A549 (cell line): Measurements from ENCODE around the gene HRH1.

ENCODE experiments used
- JUNB ChIP-seq: fragments of >200 bp; sonication (Bioruptor Twin); formaldehyde crosslinking; IDR thresholded peaks from 2 replicates; pipeline ENCODE4 v1.6.1; 2016
- NPAS2 ChIP-seq: fragments of 250-450 bp; sonication (Bioruptor Pico); IDR thresholded peaks from 2 replicates; pipeline ENCODE4 v1.8.0; 2022; ENCODE audit warnings: mild to moderate bottlenecking, moderate library complexity, borderline replicate concordance
- RFX5 ChIP-seq: fragments of 450-650 bp; IDR thresholded peaks from 2 replicates; pipeline ENCODE4 v1.7.1; 2014; ENCODE audit warnings: antibody characterized with exemption, mild to moderate bottlenecking, moderate library complexity
- TF ChIP-seq, protein P1 (sequence below): fragments of >200 bp; sonication (Bioruptor Twin); formaldehyde crosslinking; IDR thresholded peaks from 3 replicates; pipeline ENCODE4 v1.5.1; 2016
- TF ChIP-seq, protein P2 (sequence below): fragments of >200 bp; sonication (Bioruptor Twin); formaldehyde crosslinking; IDR thresholded peaks from 3 replicates; pipeline ENCODE4 v1.6.1; 2016

DNA sequence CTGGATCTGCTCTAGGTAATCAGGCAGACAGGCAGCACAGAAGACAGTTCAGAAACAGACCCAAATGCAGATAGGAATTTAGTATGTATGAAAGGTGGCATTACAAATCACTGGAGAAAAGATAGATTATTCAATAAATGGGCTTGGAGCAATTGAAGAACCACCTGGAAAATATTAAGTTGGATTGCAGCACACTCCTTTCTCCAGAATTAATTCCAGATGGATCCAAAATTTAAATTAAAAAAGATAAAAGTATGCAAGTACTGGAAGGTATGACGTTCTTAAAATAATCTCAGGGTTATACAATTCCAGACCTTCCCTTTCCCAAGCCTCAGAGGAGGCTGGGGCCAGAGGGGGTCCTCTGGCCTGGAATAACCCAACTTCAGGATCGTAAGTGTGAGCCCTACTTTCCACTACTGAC, 32.5 kb downstream of the HRH1 start:
- TF ChIP-seq, protein P1, sequence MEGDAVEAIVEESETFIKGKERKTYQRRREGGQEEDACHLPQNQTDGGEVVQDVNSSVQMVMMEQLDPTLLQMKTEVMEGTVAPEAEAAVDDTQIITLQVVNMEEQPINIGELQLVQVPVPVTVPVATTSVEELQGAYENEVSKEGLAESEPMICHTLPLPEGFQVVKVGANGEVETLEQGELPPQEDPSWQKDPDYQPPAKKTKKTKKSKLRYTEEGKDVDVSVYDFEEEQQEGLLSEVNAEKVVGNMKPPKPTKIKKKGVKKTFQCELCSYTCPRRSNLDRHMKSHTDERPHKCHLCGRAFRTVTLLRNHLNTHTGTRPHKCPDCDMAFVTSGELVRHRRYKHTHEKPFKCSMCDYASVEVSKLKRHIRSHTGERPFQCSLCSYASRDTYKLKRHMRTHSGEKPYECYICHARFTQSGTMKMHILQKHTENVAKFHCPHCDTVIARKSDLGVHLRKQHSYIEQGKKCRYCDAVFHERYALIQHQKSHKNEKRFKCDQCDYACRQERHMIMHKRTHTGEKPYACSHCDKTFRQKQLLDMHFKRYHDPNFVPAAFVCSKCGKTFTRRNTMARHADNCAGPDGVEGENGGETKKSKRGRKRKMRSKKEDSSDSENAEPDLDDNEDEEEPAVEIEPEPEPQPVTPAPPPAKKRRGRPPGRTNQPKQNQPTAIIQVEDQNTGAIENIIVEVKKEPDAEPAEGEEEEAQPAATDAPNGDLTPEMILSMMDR, result no peak
- TF ChIP-seq JUNB (no peak), NPAS2 (CRISPR knock-in tag) (no peak), RFX5 (no peak)
- TF ChIP-seq, protein P2, sequence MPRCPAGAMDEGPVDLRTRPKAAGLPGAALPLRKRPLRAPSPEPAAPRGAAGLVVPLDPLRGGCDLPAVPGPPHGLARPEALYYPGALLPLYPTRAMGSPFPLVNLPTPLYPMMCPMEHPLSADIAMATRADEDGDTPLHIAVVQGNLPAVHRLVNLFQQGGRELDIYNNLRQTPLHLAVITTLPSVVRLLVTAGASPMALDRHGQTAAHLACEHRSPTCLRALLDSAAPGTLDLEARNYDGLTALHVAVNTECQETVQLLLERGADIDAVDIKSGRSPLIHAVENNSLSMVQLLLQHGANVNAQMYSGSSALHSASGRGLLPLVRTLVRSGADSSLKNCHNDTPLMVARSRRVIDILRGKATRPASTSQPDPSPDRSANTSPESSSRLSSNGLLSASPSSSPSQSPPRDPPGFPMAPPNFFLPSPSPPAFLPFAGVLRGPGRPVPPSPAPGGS, result no peak
